ENCODE measurements around the gene MAPKBP1.

DNA sequence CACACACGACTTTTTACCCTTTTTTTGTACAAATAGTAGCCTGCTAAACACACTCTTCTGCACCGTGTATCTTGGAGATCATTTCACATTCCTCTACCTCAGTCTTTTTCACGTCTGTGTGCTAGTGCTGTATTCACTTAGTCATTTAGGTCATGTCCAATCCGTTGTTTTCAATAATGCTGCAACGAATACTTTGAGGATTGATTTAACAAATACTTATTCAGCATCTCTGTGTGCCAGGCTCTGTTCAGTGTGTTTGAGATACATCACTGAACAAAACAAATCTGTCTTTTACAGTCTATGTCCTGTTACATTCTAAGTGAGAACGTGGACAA lies 54.5 kb downstream of the MAPKBP1 start:
- TF ChIP-seq POLR2A (IDR thresholded peaks at IDR 0.05), result no peak
- TF ChIP-seq, protein P1, sequence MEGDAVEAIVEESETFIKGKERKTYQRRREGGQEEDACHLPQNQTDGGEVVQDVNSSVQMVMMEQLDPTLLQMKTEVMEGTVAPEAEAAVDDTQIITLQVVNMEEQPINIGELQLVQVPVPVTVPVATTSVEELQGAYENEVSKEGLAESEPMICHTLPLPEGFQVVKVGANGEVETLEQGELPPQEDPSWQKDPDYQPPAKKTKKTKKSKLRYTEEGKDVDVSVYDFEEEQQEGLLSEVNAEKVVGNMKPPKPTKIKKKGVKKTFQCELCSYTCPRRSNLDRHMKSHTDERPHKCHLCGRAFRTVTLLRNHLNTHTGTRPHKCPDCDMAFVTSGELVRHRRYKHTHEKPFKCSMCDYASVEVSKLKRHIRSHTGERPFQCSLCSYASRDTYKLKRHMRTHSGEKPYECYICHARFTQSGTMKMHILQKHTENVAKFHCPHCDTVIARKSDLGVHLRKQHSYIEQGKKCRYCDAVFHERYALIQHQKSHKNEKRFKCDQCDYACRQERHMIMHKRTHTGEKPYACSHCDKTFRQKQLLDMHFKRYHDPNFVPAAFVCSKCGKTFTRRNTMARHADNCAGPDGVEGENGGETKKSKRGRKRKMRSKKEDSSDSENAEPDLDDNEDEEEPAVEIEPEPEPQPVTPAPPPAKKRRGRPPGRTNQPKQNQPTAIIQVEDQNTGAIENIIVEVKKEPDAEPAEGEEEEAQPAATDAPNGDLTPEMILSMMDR (IDR thresholded peaks at IDR 0.05), result no peak
- no peak for TF ChIP-seq EP300 (IDR thresholded peaks at IDR 0.05)
- no peak for TF ChIP-seq POLR2AphosphoS5 (IDR thresholded peaks at IDR 0.05)
